Neural cell (in vitro differentiated cells): ENCODE results near the gene PARD3B. TPM values are rescaled to one million over a fixed set of nuclear protein-coding genes. Genes with fewer than 3 reads are reported as not detected.

ENCODE experiments used
- H2AFZ ChIP-seq: fragments of 200-600, 300-800 bp; sonication (generic), shearing (Covaris generic); 2 replicates; pipeline ENCODE4 v1.6.0; 2014; ENCODE audit warnings: low read depth, mild to moderate bottlenecking, antibody characterized with exemption, low read length, moderate library complexity
- H3F3A ChIP-seq: fragments of 200-600 bp; shearing (Covaris generic); 2 replicates; pipeline ENCODE4 v1.6.1; 2016; ENCODE audit warnings: mild to moderate bottlenecking, moderate library complexity, mixed read lengths, antibody characterized with exemption, low read length; ENCODE audit not compliant: insufficient read depth, poor library complexity, severe bottlenecking
- H3K27ac ChIP-seq: fragments of 200-600, 300-800 bp; sonication (generic), shearing (Covaris generic); 2 replicates; pipeline ENCODE4 v1.5.1; 2014; ENCODE audit warnings: mild to moderate bottlenecking, low read length, moderate library complexity
- H3K27me3 ChIP-seq: fragments of 300-800, 200-600 bp; sonication (generic), shearing (Covaris generic); 2 replicates; pipeline ENCODE4 v1.6.0; 2014; ENCODE audit warnings: mild to moderate bottlenecking, low read depth, low read length, moderate library complexity; ENCODE audit not compliant: insufficient read depth
- H3K36me3 ChIP-seq: fragments of 300-800, 200-600 bp; sonication (generic), shearing (Covaris generic); 2 replicates; pipeline ENCODE4 v1.5.1; 2014; ENCODE audit warnings: mild to moderate bottlenecking, antibody characterized with exemption, low read length, moderate library complexity; ENCODE audit not compliant: insufficient read depth
- H3K4me2 ChIP-seq: fragments of 300-800, 200-600 bp; sonication (generic), shearing (Covaris generic); 2 replicates; pipeline ENCODE4 v1.6.0; 2014; ENCODE audit warnings: mild to moderate bottlenecking, low read length
- H3K4me3 ChIP-seq: fragments of 300-800, 200-600 bp; sonication (generic), shearing (Covaris generic); 2 replicates; pipeline ENCODE4 v1.5.1; 2014; ENCODE audit warnings: mild to moderate bottlenecking, low read length, moderate library complexity
- H3K79me2 ChIP-seq: fragments of 200-600 bp; shearing (Covaris generic); replicated peaks from 2 replicates; pipeline ENCODE4 v1.6.0; 2014; ENCODE audit warnings: mild to moderate bottlenecking, low read length, moderate library complexity; ENCODE audit not compliant: insufficient read depth
- H3K9ac ChIP-seq: fragments of 300-800, 200-600 bp; sonication (generic), shearing (Covaris generic); 2 replicates; pipeline ENCODE4 v1.6.1; 2016; ENCODE audit warnings: mild to moderate bottlenecking, low read length, mixed read lengths
- H3K9me2 ChIP-seq: fragments of 200-600 bp; shearing (Covaris generic); 2 replicates; pipeline ENCODE4 v1.6.1; 2016; ENCODE audit warnings: mild to moderate bottlenecking, low read length, mixed read lengths; ENCODE audit not compliant: insufficient read depth
- H3K9me3 ChIP-seq: fragments of 200-600, 300-800 bp; sonication (generic), shearing (Covaris generic); 2 replicates; pipeline ENCODE4 v1.6.1; 2016; ENCODE audit warnings: mild to moderate bottlenecking, mixed run types, low read length, moderate library complexity, mixed read lengths
- H4K20me1 ChIP-seq: fragments of 200-600 bp; shearing (Covaris generic); 2 replicates; pipeline ENCODE4 v1.6.1; 2016; ENCODE audit warnings: mild to moderate bottlenecking, mixed run types; ENCODE audit not compliant: insufficient read depth
- CTCF ChIP-seq: fragments of 450-650 bp; IDR thresholded peaks from 2 replicates; pipeline ENCODE4 v1.5.1; 2014; ENCODE audit warnings: antibody characterized with exemption, mild to moderate bottlenecking, moderate library complexity; ENCODE audit not compliant: poor library complexity, severe bottlenecking
- EP300 ChIP-seq: fragments of 450-650 bp; conservative IDR thresholded peaks from 2 replicates; pipeline ENCODE4 v1.6.1; 2014; ENCODE audit warnings: antibody characterized with exemption, mild to moderate bottlenecking, moderate library complexity; ENCODE audit not compliant: poor library complexity, severe bottlenecking
- EZH2 ChIP-seq: fragments of 200-600, 300-800 bp; shearing (Covaris generic), sonication (generic); IDR thresholded peaks from 2 replicates; pipeline ENCODE4 v1.6.1; 2014; ENCODE audit warnings: antibody characterized with exemption, low read length, borderline replicate concordance, mild to moderate bottlenecking; ENCODE audit not compliant: insufficient read depth, poor library complexity, severe bottlenecking
- MXI1 ChIP-seq: fragments of 450-650 bp; conservative IDR thresholded peaks from 2 replicates; pipeline ENCODE4 v1.6.1; 2014; ENCODE audit warnings: antibody characterized with exemption, mild to moderate bottlenecking; ENCODE audit not compliant: poor library complexity, severe bottlenecking
- POLR2AphosphoS5 ChIP-seq: IDR thresholded peaks from 2 replicates; pipeline ENCODE4 v1.6.1; 2012
- RAD21 ChIP-seq: fragments of 450-650 bp; conservative IDR thresholded peaks from 2 replicates; pipeline ENCODE4 v1.6.1; 2014; ENCODE audit warnings: antibody characterized with exemption, mild to moderate bottlenecking, moderate library complexity
- SMC3 ChIP-seq: fragments of 450-650 bp; conservative IDR thresholded peaks from 2 replicates; pipeline ENCODE4 v1.6.1; 2014; ENCODE audit warnings: antibody characterized with exemption, mild to moderate bottlenecking, moderate library complexity; ENCODE audit not compliant: poor library complexity
- TAF1 ChIP-seq: IDR thresholded peaks from 2 replicates; pipeline ENCODE4 v1.6.1; 2012; ENCODE audit warnings: low read depth
- polyA plus RNA-seq: library from polyadenylated mRNA; depleted of rRNA; stranded (reverse); fragments of >200 nt; gene quantifications from 2 replicates; pipeline ENCODE4 v1.2.3, GENCODE V29; 2014
- TF ChIP-seq, protein P1 (sequence below): IDR thresholded peaks from 2 replicates; pipeline ENCODE4 v1.6.1; 2012; ENCODE audit warnings: borderline replicate concordance

PARD3B gene
- polyA plus RNA-seq, 1 donor from 2014 or later = 0.54 TPM

DNA sequence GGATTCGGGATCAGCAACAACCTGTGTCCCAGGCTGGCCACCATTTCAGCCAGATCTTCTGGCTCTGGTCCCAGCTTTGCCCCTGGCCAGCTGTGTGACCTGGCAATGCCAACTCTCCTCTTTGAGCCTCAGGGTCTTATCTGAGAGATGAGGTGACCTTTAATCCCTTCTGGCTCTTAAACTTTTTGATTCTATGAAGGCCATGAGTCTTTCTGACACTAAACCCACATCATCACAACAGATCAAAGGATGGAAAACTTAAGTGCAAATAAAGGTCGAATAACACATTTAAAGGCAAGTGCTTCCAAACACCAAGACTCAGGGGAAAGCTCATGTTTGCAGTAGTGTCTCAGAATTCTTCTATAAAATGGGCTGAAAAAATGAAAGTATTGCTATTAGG lies 645.3 kb downstream of the PARD3B start:
- H3F3A ChIP-seq = no peaks in the 10 kb centered on the region
- no peaks in the 10 kb centered on the region for H3K9me2 ChIP-seq

DNA sequence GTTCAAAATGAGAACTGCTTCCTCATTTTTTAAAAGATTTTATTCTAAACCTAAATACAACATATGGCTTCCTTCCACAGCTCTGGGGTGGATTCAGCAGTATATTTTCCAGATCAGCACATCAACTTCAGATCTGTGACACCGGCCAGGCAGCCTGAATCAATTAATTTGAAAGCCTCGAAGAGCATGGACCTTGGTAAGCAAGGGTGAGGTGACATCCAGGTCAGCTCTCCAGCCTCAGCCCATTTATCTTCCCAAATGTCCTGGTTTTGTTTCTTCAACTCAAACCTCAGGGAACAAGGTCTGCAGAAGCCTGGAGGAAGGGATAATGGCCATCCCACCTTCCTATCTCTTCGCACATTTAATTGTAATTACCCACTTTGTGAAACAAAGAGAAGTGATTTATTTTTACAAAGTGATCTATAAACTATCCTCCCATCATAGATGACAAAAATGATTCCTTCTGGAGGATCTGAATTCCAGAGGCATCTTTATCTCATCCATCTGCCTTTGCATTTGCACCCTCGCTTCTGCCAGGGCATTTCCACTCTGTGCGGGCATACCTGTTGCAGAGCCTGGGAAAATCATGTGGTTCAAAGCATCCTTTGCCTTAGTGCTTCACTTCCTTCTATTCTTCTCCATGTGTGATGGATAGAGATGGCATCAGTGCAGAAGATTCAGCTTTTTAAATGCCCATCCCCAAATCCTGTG lies 648.0 kb downstream of the PARD3B start:
- Histone ChIP-seq H3K36me3 (no peaks in the 10 kb centered on the region), H4K20me1 (no peaks in the 10 kb centered on the region), H3K9me3 (no peaks in the 10 kb centered on the region), H3K27me3 (no peaks in the 10 kb centered on the region), H3K4me3 (no peak overlapping the region), H3K27ac (no peak overlapping the region), H3K9me2 (no peaks in the 10 kb centered on the region), H2AFZ (no peak overlapping the region), H3K79me2 (no peaks in the 10 kb centered on the region), H3K4me2 (no peak overlapping the region), H3K9ac (no peak overlapping the region), H3F3A (no peaks in the 10 kb centered on the region)
- TF ChIP-seq POLR2AphosphoS5 = no peak
- TF ChIP-seq RAD21 = no peak
- no peak for TF ChIP-seq EP300
- TF ChIP-seq, protein P1, sequence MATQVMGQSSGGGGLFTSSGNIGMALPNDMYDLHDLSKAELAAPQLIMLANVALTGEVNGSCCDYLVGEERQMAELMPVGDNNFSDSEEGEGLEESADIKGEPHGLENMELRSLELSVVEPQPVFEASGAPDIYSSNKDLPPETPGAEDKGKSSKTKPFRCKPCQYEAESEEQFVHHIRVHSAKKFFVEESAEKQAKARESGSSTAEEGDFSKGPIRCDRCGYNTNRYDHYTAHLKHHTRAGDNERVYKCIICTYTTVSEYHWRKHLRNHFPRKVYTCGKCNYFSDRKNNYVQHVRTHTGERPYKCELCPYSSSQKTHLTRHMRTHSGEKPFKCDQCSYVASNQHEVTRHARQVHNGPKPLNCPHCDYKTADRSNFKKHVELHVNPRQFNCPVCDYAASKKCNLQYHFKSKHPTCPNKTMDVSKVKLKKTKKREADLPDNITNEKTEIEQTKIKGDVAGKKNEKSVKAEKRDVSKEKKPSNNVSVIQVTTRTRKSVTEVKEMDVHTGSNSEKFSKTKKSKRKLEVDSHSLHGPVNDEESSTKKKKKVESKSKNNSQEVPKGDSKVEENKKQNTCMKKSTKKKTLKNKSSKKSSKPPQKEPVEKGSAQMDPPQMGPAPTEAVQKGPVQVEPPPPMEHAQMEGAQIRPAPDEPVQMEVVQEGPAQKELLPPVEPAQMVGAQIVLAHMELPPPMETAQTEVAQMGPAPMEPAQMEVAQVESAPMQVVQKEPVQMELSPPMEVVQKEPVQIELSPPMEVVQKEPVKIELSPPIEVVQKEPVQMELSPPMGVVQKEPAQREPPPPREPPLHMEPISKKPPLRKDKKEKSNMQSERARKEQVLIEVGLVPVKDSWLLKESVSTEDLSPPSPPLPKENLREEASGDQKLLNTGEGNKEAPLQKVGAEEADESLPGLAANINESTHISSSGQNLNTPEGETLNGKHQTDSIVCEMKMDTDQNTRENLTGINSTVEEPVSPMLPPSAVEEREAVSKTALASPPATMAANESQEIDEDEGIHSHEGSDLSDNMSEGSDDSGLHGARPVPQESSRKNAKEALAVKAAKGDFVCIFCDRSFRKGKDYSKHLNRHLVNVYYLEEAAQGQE = no peak
- no peak for TF ChIP-seq SMC3
- no peak for TF ChIP-seq CTCF
- no peak for TF ChIP-seq MXI1

More for the DNA sequence above, 645.3 kb downstream of the PARD3B start:
- no peaks in the 10 kb centered on the region for H4K20me1 ChIP-seq
- no peaks in the 10 kb centered on the region for H3K9me3 ChIP-seq
- no peaks in the 10 kb centered on the region for H3K27me3 ChIP-seq
- H3K4me3 ChIP-seq = no peak overlapping the region
- no peak overlapping the region for H3K27ac ChIP-seq
- no peak overlapping the region for H2AFZ ChIP-seq
- no peak overlapping the region for H3K4me2 ChIP-seq
- H3K79me2 ChIP-seq = no peaks in the 10 kb centered on the region
- H3K36me3 ChIP-seq = no peaks in the 10 kb centered on the region
- TF ChIP-seq, protein P1 = no peak
- TF ChIP-seq TAF1 (no peak), POLR2AphosphoS5 (no peak), EZH2 (no peak), MXI1 (no peak), EP300 (no peak), SMC3 (no peak), RAD21 (no peak), CTCF (no peak)
- no peak overlapping the region for H3K9ac ChIP-seq
